ENCODE measurements around the gene KANSL3. TPM values are rescaled to one million over a fixed set of nuclear protein-coding genes. Genes with fewer than 3 reads are reported as not detected.

The KANSL3 gene
- total and polyA plus RNA-seq, 2 donors (not counting 3 experiments of a cell fraction or from before 2014, with no cell fraction given): 27.7 to 36.9 TPM

DNA sequence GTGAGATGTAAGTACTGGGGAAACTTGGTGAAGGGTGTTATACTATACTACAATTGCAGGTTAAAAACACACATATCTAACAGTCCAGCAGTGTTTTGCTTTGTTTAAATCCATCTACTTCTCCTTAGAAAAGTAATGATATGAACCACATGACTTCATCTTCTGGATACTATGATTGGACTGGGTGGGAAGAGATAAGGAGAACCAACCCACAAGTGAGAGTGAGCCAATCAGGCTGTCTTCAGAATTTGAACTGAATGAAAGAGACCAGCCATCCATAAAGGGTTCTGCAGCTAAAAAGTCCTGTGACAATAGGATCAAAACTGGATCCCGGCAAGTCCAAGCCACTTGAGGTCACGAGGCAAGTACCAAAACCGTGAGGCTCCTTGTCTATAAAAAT lies 46.6 kb downstream of the KANSL3 start:
- Histone ChIP-seq H3K27me3 (ENCODE audit: control insufficient read depth in 2 of 2, insufficient read depth in 2 of 2, low read length in 2 of 2) (no peaks in the 10 kb centered on the region), H3K9me3 (replicated peaks; ENCODE audit: control insufficient read depth, insufficient read depth, low read length) (no peaks in the 10 kb centered on the region), H3K79me2 (ENCODE audit: control insufficient read depth, insufficient read depth, low read length) (no peaks in the 10 kb centered on the region), H3K9me1 (replicated peaks; ENCODE audit: control insufficient read depth, extremely low read depth, insufficient read depth, low read length) (no peaks in the 10 kb centered on the region), H4K20me1 (replicated peaks; ENCODE audit: control insufficient read depth, extremely low read depth, insufficient read depth, low read length) (no peaks in the 10 kb centered on the region), H3K36me3 (ENCODE audit: control insufficient read depth in 2 of 2, extremely low read depth in 1 of 2, insufficient read depth in 2 of 2, low read length in 2 of 2) (peaks cover 15 to 23% of the 10 kb centered on the region in 2 experiments), H3K9ac (replicated peaks; ENCODE audit: extremely low read depth, insufficient read depth, low read length) (no peak overlapping the region), H3K4me1 (ENCODE audit: control insufficient read depth, extremely low read depth, insufficient read depth, low read length) (no peaks in the 10 kb centered on the region), H2AFZ (ENCODE audit: low read depth, low read length) (no peak overlapping the region), H3K4me2 (ENCODE audit: insufficient read depth, low read length) (no peak overlapping the region), H3K4me3 (replicated peaks in 1 of 3; ENCODE audit: insufficient read depth in 1 of 3, low read depth in 1 of 3, low read length in 3 of 3) (no peak overlapping the region), H3K27ac (ENCODE audit: insufficient read depth, low read depth, low read length) (no peak overlapping the region)
- intact Hi-C loops (cut with micrococcal nuclease) (no loop called here), dilution Hi-C loops (cut with MboI; ENCODE audit: extremely low pct_ligation_motif_present, low sequenced_read_pairs) (no loop called here)
- ChIA-PET POLR2A (no interaction called here), CTCF (no interaction called here)
- TF ChIP-seq FOS (IDR thresholded peaks at IDR 0.05; ENCODE audit: borderline replicate concordance, insufficient read depth, low read length): no peak
- TF ChIP-seq POLR2AphosphoS5 (IDR thresholded peaks at IDR 0.05; ENCODE audit: insufficient read depth, low read depth, low read length): no peak
- TF ChIP-seq, protein P1, sequence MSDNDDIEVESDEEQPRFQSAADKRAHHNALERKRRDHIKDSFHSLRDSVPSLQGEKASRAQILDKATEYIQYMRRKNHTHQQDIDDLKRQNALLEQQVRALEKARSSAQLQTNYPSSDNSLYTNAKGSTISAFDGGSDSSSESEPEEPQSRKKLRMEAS (IDR thresholded peaks at IDR 0.05; ENCODE audit: insufficient read depth, insufficient read length): no peak
- no peak for TF ChIP-seq GATA2 (IDR thresholded peaks at IDR 0.05; ENCODE audit: insufficient read depth, insufficient read length, low read depth, low read length)
- no peak for TF ChIP-seq POLR2A (IDR thresholded peaks at IDR 0.05; ENCODE audit: low read depth, low read length)
- TF ChIP-seq MYC (IDR thresholded peaks at IDR 0.05; ENCODE audit: low read depth, low read length): no peak
- TF ChIP-seq, protein P2, sequence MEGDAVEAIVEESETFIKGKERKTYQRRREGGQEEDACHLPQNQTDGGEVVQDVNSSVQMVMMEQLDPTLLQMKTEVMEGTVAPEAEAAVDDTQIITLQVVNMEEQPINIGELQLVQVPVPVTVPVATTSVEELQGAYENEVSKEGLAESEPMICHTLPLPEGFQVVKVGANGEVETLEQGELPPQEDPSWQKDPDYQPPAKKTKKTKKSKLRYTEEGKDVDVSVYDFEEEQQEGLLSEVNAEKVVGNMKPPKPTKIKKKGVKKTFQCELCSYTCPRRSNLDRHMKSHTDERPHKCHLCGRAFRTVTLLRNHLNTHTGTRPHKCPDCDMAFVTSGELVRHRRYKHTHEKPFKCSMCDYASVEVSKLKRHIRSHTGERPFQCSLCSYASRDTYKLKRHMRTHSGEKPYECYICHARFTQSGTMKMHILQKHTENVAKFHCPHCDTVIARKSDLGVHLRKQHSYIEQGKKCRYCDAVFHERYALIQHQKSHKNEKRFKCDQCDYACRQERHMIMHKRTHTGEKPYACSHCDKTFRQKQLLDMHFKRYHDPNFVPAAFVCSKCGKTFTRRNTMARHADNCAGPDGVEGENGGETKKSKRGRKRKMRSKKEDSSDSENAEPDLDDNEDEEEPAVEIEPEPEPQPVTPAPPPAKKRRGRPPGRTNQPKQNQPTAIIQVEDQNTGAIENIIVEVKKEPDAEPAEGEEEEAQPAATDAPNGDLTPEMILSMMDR (IDR thresholded peaks at IDR 0.05; ENCODE audit: extremely low read depth in 1 of 2, insufficient read depth in 1 of 2, low read depth in 1 of 2, low read length in 2 of 2): no peak
- no peak for TF ChIP-seq JUN (IDR thresholded peaks at IDR 0.05; ENCODE audit: borderline replicate concordance, insufficient read depth, insufficient read length, low read depth)
- no peak for TF ChIP-seq EZH2 (IDR thresholded peaks at IDR 0.05; ENCODE audit: borderline replicate concordance, low read depth, low read length, severe bottlenecking)
- BruUV-seq (replicated peaks): no TSS peak
- FAIRE-seq (no peak), DNase-seq (ENCODE audit: low read depth, low spot score) (no peak)

Data from endothelial cell of umbilical vein (primary cell).